Activated naive CD4-positive, alpha-beta T cell treated with anti-CD3 and anti-CD28 coated beads for 36 hours (primary cell): ENCODE results near the gene MKLN1. TPM values are rescaled to one million over a fixed set of nuclear protein-coding genes. Genes with fewer than 3 reads are reported as not detected.

Source experiments
- CTCF ChIA-PET: fragments of 350-600 bp; sonication (Branson Sonifier 250); formaldehyde crosslinking; loops from one replicate; lab custom pipeline; 2021; ENCODE audit warnings: antibody characterized with exemption; lab: Charles Lee
- DNase-seq: peaks from one replicate; pipeline ENCODE4 v3.0.0-alpha.2; 2020
- H3K27ac Mint-ChIP-seq: one replicate; pipeline ENCODE4 v1.8.0; 2021; ENCODE audit warnings: mild to moderate bottlenecking, mixed read lengths
- H3K27me3 Mint-ChIP-seq: one replicate; pipeline ENCODE4 v1.8.0; 2021; ENCODE audit warnings: low read depth, mixed read lengths
- H3K36me3 Mint-ChIP-seq: one replicate; pipeline ENCODE4 v1.8.0; 2021; ENCODE audit warnings: low read depth, mixed read lengths
- H3K4me1 Mint-ChIP-seq: one replicate; pipeline ENCODE4 v1.8.0; 2021; ENCODE audit warnings: low read depth, mixed read lengths
- H3K4me3 Mint-ChIP-seq: one replicate; pipeline ENCODE4 v1.8.0; 2021; ENCODE audit warnings: mild to moderate bottlenecking, moderate library complexity, mixed read lengths
- H3K9me3 Mint-ChIP-seq: one replicate; pipeline ENCODE4 v1.8.0; 2021; ENCODE audit warnings: mixed read lengths
- intact Hi-C: fragments of 100-400 bp; cut with micrococcal nuclease; formaldehyde crosslinking; loops from one replicate; pipeline ENCODE4 v1.15.1; 2023
- total RNA-seq, 2 experiments: library from RNA; stranded (reverse); gene quantifications; one replicate each; pipeline ENCODE4 v1.2.3, GENCODE V29; 2021

MKLN1 gene
- total RNA-seq, 2 experiments from 2014 or later = 29.8 to 34.9 TPM

DNA sequence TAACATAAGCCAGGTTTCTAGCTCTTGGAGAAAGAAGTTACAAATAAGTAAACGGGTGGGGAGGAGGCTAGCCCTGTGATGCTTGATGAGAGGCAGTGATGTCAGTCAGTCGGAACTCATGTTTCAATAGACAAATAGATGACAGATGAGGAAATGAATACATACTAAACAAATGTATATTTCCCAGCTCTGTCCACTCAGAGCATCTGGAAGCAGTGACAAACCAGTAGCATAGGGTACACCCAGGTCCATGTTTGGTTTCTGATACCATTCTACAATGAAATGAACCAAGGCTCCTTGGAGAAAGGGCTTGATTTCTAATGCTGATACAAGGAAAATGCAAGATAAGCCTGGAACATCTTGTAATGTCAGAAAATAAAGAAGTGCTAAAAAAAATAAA lies 198.1 kb downstream of the MKLN1 start:
- Mint-ChIP-seq H3K27ac (no peak overlapping the region), H3K36me3 (no peaks in the 10 kb centered on the region), H3K9me3 (no peaks in the 10 kb centered on the region), H3K4me3 (no peak overlapping the region), H3K27me3 (peaks cover 2% of the 10 kb centered on the region), H3K4me1 (peaks cover 11% of the 10 kb centered on the region)
- no peak for DNase-seq
- CTCF ChIA-PET = interaction anchor here (0.6 to 0.7 kb wide), 3 partner anchors 9 to 87 kb away, joined by 3 read pairs; no protein-coding TSS in a partner anchor
- intact Hi-C loops = no loop called here

DNA sequence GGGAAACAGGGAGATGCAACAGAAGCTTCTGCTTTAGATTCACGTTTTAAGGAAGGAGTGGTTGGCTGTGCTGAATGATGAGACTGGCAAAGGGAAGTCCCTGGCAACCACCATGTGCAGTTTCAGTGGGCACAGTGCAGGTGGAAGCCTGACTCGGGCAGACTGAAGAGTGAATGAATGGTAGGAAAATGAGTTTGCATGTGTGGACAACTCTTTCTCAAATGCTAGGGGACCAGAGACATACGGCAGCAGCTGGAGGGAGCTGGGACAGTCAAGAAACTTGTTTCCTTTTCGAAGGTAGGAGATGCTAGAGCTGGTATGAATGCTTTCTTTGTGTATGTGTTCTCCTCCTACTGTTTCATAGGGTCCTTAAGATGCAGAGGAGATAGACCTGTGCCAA lies 199.8 kb downstream of the MKLN1 start:
- no peak overlapping the region for H3K27ac Mint-ChIP-seq
- DNase-seq = no peak
- H3K4me3 Mint-ChIP-seq = no peak overlapping the region
- intact Hi-C loops = no loop called here
- no peaks in the 10 kb centered on the region for H3K9me3 Mint-ChIP-seq
- peaks cover 2% of the 10 kb centered on the region for H3K27me3 Mint-ChIP-seq
- H3K4me1 Mint-ChIP-seq = peaks cover 5% of the 10 kb centered on the region
- no peaks in the 10 kb centered on the region for H3K36me3 Mint-ChIP-seq
- CTCF ChIA-PET = interaction anchor here (2.3 kb wide), 1 partner anchor 14 kb away, joined by 7 read pairs; no protein-coding TSS in a partner anchor

DNA sequence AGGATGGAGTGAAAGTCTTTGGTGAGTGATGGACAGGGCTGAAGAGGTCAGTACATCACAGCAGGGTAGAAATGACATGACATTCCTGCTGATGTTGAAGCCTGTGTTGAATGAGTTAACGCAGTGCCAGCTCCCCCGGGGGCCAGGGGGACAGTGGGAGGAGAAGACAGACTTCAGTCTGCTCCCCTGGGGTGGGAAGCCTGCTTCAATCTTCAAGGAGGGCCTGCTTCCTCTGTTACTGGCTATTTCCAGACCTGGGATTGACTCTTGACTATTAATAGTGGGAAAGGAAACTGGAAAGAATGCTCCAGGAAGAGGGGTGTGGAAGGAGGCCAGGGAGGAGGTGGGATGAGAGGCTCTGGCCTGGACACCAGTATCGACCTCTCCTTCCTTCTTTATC lies 201.5 kb downstream of the MKLN1 start:
- Mint-ChIP-seq H3K4me3 (no peak overlapping the region), H3K27me3 (peaks cover 2% of the 10 kb centered on the region), H3K27ac (no peak overlapping the region), H3K9me3 (no peaks in the 10 kb centered on the region), H3K4me1 (no peaks in the 10 kb centered on the region), H3K36me3 (no peaks in the 10 kb centered on the region)
- CTCF ChIA-PET = interaction anchor here (2.3 kb wide), 1 partner anchor 15 kb away, joined by 7 read pairs; no protein-coding TSS in a partner anchor
- intact Hi-C loops = no loop called here
- no peak for DNase-seq

DNA sequence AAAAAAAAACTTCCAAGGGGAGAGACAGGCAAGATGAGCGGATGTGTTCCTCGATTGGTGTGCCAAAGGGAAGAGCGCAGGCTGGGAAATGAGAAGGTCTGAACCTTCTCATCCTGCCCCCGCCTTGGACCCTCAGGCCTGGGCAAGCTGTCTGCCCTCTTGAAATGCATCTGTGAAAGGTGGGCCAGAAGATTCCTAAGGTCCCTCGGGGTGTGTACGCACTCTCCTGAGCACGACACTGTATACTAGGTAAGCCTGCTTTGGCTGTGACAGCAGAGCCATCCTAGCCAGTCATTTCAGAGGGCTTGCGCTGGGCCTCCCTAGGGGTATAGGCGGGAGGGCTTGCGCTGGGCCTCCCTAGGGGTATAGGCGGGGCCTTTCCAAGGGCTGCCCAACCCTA lies 201.9 kb downstream of the MKLN1 start:
- no peak for DNase-seq
- no peaks in the 10 kb centered on the region for H3K27me3 Mint-ChIP-seq
- H3K4me3 Mint-ChIP-seq = no peak overlapping the region
- no peak overlapping the region for H3K27ac Mint-ChIP-seq
- intact Hi-C loops = no loop called here
- H3K9me3 Mint-ChIP-seq = no peaks in the 10 kb centered on the region
- H3K4me1 Mint-ChIP-seq = no peaks in the 10 kb centered on the region
- H3K36me3 Mint-ChIP-seq = no peaks in the 10 kb centered on the region
- CTCF ChIA-PET = no interaction called here

DNA sequence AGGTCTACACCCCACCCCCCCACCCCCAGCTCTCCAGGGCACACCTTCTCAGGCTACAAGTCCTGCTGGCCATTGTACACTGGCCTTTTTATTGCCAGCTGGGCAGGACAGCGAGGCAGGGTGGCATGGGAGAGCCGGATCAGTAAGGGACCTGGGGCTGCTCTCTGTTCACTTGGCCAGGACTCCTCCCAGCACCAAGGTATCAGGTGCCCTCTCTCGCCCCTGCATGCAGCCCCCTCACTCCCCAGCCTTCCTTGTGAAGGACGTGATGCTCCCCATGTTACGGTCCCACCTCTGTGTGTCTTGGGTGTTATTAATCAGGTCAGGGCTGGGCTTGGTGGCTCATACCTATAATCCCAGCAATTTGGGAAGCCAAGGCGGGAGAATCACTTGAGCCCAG lies 202.5 kb downstream of the MKLN1 start:
- no peak overlapping the region for H3K4me3 Mint-ChIP-seq
- intact Hi-C loops = no loop called here
- no peaks in the 10 kb centered on the region for H3K27me3 Mint-ChIP-seq
- H3K27ac Mint-ChIP-seq = no peak overlapping the region
- CTCF ChIA-PET = no interaction called here
- no peaks in the 10 kb centered on the region for H3K9me3 Mint-ChIP-seq
- DNase-seq = no peak
- H3K36me3 Mint-ChIP-seq = no peaks in the 10 kb centered on the region
- no peaks in the 10 kb centered on the region for H3K4me1 Mint-ChIP-seq

DNA sequence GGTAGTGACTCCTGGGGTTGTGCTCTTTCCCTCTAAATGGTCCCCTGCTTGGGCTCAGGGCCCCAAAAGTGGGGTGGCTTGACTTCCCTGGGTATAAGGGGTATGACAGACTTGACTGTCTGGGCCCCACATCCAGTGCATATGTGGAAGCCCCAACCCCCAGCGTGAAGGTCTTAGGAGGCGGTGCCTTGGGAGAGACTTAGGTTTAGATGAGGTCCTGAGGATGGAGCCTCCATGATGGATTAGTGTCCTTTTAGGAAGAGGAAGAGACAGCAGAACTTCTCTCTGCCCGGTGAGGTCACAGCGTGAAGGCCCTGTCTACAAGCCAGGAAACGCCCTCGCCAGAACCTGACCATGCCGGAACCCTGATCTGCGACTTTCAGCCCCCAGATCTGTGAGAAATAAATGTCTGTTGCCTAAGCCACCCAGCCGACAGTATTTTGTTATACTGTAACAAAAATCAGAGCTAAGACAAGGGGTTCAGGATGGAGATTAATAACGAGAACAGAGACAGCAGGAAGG lies 205.0 kb downstream of the MKLN1 start:
- Mint-ChIP-seq H3K36me3 (no peaks in the 10 kb centered on the region), H3K27me3 (no peaks in the 10 kb centered on the region), H3K4me1 (no peaks in the 10 kb centered on the region), H3K4me3 (no peak overlapping the region), H3K27ac (no peak overlapping the region), H3K9me3 (no peaks in the 10 kb centered on the region)
- no peak for DNase-seq
- intact Hi-C loops = no loop called here
- CTCF ChIA-PET = no interaction called here

DNA sequence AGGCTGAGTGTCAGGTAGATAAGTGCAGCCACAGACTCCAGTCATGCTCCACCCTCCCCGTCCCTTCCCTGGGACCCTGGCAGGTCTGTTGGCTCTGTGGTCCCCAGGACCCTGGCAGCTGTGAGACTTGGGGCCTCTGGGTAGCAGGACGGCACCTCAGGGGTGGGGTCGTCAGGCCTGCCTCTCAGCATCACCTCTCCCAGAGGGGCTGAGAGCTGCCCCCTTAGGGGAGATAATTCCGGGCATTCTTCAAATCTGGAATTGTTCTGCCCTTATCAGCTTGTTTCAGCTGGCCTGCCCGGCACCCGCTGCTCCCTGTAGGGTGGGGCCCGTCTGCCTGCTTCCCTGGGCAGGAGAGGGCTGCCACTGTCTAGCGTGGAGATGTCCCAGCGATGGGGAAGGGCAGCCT lies 205.5 kb downstream of the MKLN1 start:
- no peak for DNase-seq
- H3K27ac Mint-ChIP-seq = no peak overlapping the region
- no peak overlapping the region for H3K4me3 Mint-ChIP-seq
- intact Hi-C loops = no loop called here
- CTCF ChIA-PET = no interaction called here
- H3K27me3 Mint-ChIP-seq = no peaks in the 10 kb centered on the region
- no peaks in the 10 kb centered on the region for H3K4me1 Mint-ChIP-seq
- H3K36me3 Mint-ChIP-seq = no peaks in the 10 kb centered on the region
- H3K9me3 Mint-ChIP-seq = no peaks in the 10 kb centered on the region

DNA sequence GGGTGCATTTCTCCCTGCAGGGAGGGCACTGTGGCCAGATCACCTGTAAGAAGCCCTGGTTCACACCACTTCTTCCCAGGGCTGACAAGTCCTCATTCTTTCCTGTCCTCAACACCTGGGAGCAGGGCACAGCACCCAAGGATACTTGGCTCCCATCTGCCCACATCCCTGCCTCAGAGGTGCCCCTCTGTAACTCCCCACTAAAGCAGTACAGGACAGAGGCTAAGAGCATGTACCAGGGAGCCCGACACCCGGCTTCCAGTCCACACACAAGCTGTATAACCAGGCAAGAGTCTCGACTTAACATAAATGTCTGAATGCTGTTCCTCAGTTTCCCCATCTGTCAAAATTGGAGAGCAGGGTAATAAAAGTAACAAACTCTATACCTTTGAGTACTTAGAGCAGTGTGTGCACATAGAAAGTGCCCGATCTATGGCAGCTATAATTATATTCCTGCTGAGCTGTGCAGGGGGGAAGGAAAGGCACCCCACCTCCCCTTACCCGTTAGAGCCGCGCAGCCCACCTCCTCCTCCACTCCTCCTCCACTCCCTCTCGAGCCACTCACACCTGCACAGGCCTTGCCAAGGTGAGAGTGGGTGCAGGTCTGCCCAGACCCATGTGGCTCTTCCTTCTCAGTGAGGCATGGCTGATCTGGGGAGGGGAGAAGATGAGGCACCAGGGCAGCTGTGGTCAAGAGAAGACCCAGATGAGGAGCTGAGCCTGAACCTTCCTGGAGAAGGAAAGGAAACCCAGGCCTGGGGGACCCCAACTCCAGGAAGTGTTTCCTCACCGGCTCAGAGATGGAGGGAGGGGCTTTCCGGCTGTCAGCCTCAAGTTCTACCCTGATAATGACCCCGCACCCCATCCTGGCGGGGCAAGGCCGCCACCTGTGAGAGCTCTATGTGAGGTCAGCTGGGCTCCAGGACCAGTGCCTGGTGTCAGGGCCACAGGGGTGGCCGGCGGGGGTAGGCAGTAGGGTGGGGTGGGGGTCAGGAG lies 206.2 kb downstream of the MKLN1 start:
- CTCF ChIA-PET = interaction anchor here (0.7 to 2.2 kb wide), 2 partner anchors 8 to 12 kb away, joined by 3 to 6 read pairs; no protein-coding TSS in a partner anchor
- H3K4me1 Mint-ChIP-seq = no peaks in the 10 kb centered on the region
- intact Hi-C loops = no loop called here
- H3K27ac Mint-ChIP-seq = no peak overlapping the region
- no peaks in the 10 kb centered on the region for H3K36me3 Mint-ChIP-seq
- DNase-seq = no peak
- no peak overlapping the region for H3K4me3 Mint-ChIP-seq
- no peaks in the 10 kb centered on the region for H3K9me3 Mint-ChIP-seq
- H3K27me3 Mint-ChIP-seq = no peaks in the 10 kb centered on the region

DNA sequence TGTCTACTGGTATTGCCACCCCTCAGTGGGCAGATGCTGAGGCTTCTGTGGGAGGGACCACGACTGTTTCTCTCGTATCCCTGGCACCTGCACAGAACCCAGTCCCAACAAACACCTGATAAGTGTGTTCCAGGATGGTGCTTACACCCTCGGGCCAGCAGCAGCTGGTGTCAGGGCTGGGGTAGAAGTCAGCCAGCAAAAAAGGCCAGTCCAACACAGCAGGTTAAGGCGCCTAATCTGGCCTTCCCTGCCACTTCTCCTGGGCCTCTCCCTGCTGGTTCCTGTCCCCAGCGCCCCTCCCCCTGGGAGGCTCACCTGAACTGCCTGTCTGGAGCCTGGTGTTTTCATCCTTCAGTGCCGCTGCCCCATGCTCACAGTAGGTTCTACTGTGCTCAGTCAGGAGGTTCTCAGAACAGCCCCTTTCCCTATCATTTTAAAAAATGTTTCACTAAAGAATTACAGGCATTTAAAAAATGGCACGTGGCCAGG lies 208.7 kb downstream of the MKLN1 start:
- CTCF ChIA-PET = interaction anchor here (2.2 kb wide), 1 partner anchor 10 kb away, joined by 6 read pairs; no protein-coding TSS in a partner anchor
- Mint-ChIP-seq H3K9me3 (no peaks in the 10 kb centered on the region), H3K4me1 (no peaks in the 10 kb centered on the region), H3K27ac (no peak overlapping the region), H3K27me3 (no peaks in the 10 kb centered on the region), H3K4me3 (no peak overlapping the region), H3K36me3 (no peaks in the 10 kb centered on the region)
- intact Hi-C loops = no loop called here
- no peak for DNase-seq

DNA sequence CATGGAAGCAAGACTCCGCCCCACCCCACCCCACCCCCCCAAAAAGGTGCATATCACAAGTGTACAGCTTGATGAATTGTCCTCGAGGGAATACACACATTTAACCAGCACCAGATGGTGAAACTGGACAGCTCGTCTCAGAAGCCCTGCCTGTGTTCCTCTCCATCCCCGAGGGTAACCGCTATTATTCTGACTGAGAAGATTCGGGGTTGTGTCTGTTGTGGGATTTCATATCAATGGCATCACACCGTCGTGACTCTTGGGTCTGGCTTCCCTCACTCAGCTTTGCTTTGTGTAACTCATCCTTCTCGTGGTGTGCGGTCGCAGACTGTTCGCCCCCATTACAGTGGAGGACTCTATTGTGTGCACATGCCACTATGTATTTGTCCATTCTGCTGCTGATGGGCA lies 209.9 kb downstream of the MKLN1 start:
- Mint-ChIP-seq H3K4me3 (no peak overlapping the region), H3K27me3 (no peaks in the 10 kb centered on the region), H3K9me3 (no peaks in the 10 kb centered on the region), H3K36me3 (no peaks in the 10 kb centered on the region), H3K27ac (no peak overlapping the region), H3K4me1 (no peaks in the 10 kb centered on the region)
- CTCF ChIA-PET = interaction anchor here (0.9 kb wide), 1 partner anchor 9 kb away, joined by 5 read pairs; no protein-coding TSS in a partner anchor
- no peak for DNase-seq
- intact Hi-C loops = no loop called here

DNA sequence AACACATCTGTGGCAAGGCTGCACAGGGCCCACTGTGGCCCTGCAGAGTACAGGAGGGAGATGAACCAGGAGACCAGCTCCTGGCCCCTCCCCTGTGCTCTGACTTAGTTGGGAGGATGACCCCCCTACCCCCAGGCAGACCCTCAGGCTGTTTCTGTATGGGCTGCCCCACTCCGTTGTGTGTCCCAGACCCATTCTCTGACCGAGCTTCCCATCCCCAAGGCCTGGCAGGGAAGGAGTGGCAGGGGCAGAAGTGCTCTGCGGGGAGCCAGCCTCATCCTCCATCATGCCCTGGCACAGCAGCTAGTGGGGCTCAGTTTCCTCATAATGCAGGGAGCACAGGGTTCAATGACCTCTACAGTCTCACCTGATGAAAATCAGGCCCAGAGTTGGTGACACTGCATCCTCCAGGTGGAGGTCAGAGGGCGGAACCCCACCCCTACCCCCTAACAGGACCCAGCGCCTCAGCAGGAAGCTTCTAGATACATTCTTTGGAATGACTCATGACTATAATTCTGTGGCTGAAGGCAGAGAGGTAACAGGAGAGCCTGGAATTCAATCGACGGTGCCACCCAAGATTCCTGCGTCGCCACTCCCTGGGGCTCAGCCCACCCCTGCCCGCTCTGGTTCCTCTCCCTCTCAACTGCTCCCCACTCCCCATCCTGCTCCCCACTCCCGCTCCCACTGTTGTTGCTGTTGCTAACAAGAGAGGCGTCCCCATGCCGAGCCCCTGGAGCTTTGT lies 210.6 kb downstream of the MKLN1 start:
- Mint-ChIP-seq H3K9me3 (no peaks in the 10 kb centered on the region), H3K36me3 (no peaks in the 10 kb centered on the region), H3K4me1 (no peaks in the 10 kb centered on the region), H3K27me3 (no peaks in the 10 kb centered on the region), H3K4me3 (no peak overlapping the region), H3K27ac (no peak overlapping the region)
- CTCF ChIA-PET = no interaction called here
- intact Hi-C loops = no loop called here
- no peak for DNase-seq

DNA sequence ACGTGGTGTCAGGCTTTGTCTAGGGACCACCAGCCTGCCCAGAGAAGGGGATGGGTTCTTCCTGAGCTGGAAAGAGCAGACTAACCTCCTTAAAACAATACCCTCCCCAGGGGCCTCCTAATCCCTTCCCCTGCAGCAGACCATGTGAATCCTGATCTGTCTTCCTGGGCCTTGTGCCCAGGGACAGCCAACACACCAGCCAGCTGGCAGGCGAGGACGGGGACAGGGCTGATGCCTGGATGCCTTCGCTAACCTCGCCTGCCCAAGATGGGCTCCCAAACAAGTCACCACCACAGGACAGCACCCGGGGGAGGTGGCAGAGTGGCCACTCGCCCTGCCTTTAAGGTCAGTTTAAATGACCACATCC lies 211.1 kb downstream of the MKLN1 start:
- intact Hi-C loops = no loop called here
- CTCF ChIA-PET = no interaction called here
- Mint-ChIP-seq H3K4me3 (no peak overlapping the region), H3K27me3 (no peaks in the 10 kb centered on the region), H3K4me1 (no peaks in the 10 kb centered on the region), H3K36me3 (no peaks in the 10 kb centered on the region), H3K27ac (no peak overlapping the region), H3K9me3 (no peaks in the 10 kb centered on the region)
- DNase-seq = no peak
